Right ventricle myocardium inferior (tissue), 1 donor: ENCODE data around the gene DRAXIN. TPM values are rescaled to one million over a fixed set of nuclear protein-coding genes. Genes with fewer than 3 reads are reported as not detected.
"Not testable (repeated sequence)": the region's sequence is repeated elsewhere in the genome, so short reads cannot be mapped to it uniquely, and the experiment has no call there.

Source experiments
- ATAC-seq: fragments of 200-7000 bp; cut with Tn5 transposase; one replicate; pipeline ENCODE4 v1.9.1; 2020; ENCODE audit warnings: mild to moderate bottlenecking, moderate library complexity
- DNase-seq: peaks from one replicate; pipeline ENCODE4 v3.0.0; 2021; ENCODE audit errors: missing footprints
- intact Hi-C: fragments of 100-400 bp; cut with DNase I; formaldehyde crosslinking; loops from one replicate; pipeline ENCODE4 v1.11.0; 2022
- long read RNA-seq: library from polyadenylated mRNA; unstranded; transcript quantifications from one replicate; pipeline ENCODE4 v2.0.0, GENCODE V29; 2021
- total RNA-seq: library from RNA; stranded (reverse); fragmentation: NEBNext Ultra II Directional; extraction: Animal tissue kit (Norgen Biotek cat#: 25700); gene quantifications from one replicate; pipeline ENCODE4 v1.2.1, GENCODE V29; 2021
- donor health status: DM: no; HTN: yes; CAD: no; lungs with severe emphysema.

DRAXIN gene
- 0.03 TPM for total RNA-seq
- long read RNA-seq = 0 reads

GRCh38 chr1:11691302-11691914, at the start of gene DRAXIN:
DRAXIN (plus strand) TSS chr1:11691710; CDS start chr1:11706259, 14,549 bp downstream.
- no peak for ATAC-seq
- DNase-seq = no peak
- intact Hi-C loops = no loop called here

- intact Hi-C loops = loop anchor here (1.0 to 2.0 kb wide), 4 partner anchors 163 to 605 kb away; partner anchors contain the start of gene DISP3
- ATAC-seq = no peak
- no peak for DNase-seq
These were observed 49.7 kb upstream of the DRAXIN start for GRCh38 chr1:11641776-11642305.

- ATAC-seq = peak; percentile 75
- DNase-seq = not testable (repeated sequence)
- intact Hi-C loops = loop anchor here (1.0 to 2.0 kb wide), 4 partner anchors 164 to 605 kb away; partner anchors contain the start of gene DISP3
These were observed 49.0 kb upstream of the DRAXIN start for GRCh38 chr1:11642418-11643017.

GRCh38 chr1:11643782-11644181, 47.7 kb upstream of the DRAXIN start:
- ATAC-seq (no peak), DNase-seq (no peak)
- intact Hi-C loops = loop anchor here (2.0 kb wide), 3 partner anchors 165 to 403 kb away; partner anchors contain the start of gene DISP3

- DNase-seq = no peak
- ATAC-seq = no peak
- intact Hi-C loops = no loop called here
These were observed 46.2 kb upstream of the DRAXIN start for GRCh38 chr1:11645270-11645669.

GRCh38 chr1:11645670-11646265, 45.7 kb upstream of the DRAXIN start:
- intact Hi-C loops = no loop called here
- ATAC-seq = peak; percentile 36
- DNase-seq = peak; percentile 87

- ATAC-seq (no peak), DNase-seq (no peak)
- intact Hi-C loops = no loop called here
These were observed 45.2 kb upstream of the DRAXIN start for GRCh38 chr1:11646317-11646716.

GRCh38 chr1:11647333-11647732, 44.2 kb upstream of the DRAXIN start:
- ATAC-seq (no peak), DNase-seq (no peak)
- intact Hi-C loops = no loop called here

GRCh38 chr1:11648039-11648438, 43.5 kb upstream of the DRAXIN start:
- no peak for DNase-seq
- ATAC-seq = no peak
- intact Hi-C loops = no loop called here

GRCh38 chr1:11648732-11649158, 42.8 kb upstream of the DRAXIN start:
- intact Hi-C loops = no loop called here
- DNase-seq (no peak), ATAC-seq (peak; percentile 17)

- intact Hi-C loops = no loop called here
- DNase-seq = no peak
- ATAC-seq = no peak
These were observed 42.3 kb upstream of the DRAXIN start for GRCh38 chr1:11649237-11649623.

- intact Hi-C loops = loop anchor here (1.0 kb wide), 1 partner anchor 70 kb away; no protein-coding TSS in a partner anchor
- ATAC-seq (peak; percentile 1), DNase-seq (no peak)
These were observed 41.7 kb upstream of the DRAXIN start for GRCh38 chr1:11649624-11650330.

GRCh38 chr1:11650331-11650991, 41.0 kb upstream of the DRAXIN start:
- ATAC-seq = peak; percentile 73
- DNase-seq = peak; percentile 88
- intact Hi-C loops = loop anchor here (1.0 kb wide), 1 partner anchor 69 kb away; no protein-coding TSS in a partner anchor

- DNase-seq (no peak), ATAC-seq (no peak)
- intact Hi-C loops = no loop called here
These were observed 40.5 kb upstream of the DRAXIN start for GRCh38 chr1:11651017-11651416.

- intact Hi-C loops = no loop called here
- DNase-seq (no peak), ATAC-seq (no peak)
These were observed 39.2 kb upstream of the DRAXIN start for GRCh38 chr1:11652203-11652780.

- intact Hi-C loops = no loop called here
- ATAC-seq (no peak), DNase-seq (no peak)
These were observed 38.2 kb upstream of the DRAXIN start for GRCh38 chr1:11653101-11653860.

GRCh38 chr1:11653861-11654136, 37.7 kb upstream of the DRAXIN start:
- ATAC-seq = no peak
- intact Hi-C loops = no loop called here
- no peak for DNase-seq
